ENCODE data around the gene ZNF43. TPM values are rescaled to one million over a fixed set of nuclear protein-coding genes. Genes with fewer than 3 reads are reported as not detected.

Gene ZNF43
- total RNA-seq, 2 experiments from 2014 or later = 27.4 to 28.6 TPM

GRCh38 chr19:21838646-21839045 lies 2.7 kb upstream of the ZNF43 start:
- Mint-ChIP-seq H3K4me3 (no peak overlapping the region), H3K36me3 (ENCODE audit: low read depth) (peaks cover 67% of the 10 kb centered on the region), H3K27me3 (no peaks in the 10 kb centered on the region), H3K9me3 (no peaks in the 10 kb centered on the region), H3K4me1 (ENCODE audit: low read depth) (peaks cover 28% of the 10 kb centered on the region), H3K27ac (no peak overlapping the region)
- no peak for TF ChIP-seq CTCF (IDR thresholded peaks at IDR 0.05)
- CTCF ChIA-PET = no interaction called here
- ATAC-seq = no peak
- POLR2A ChIA-PET = interaction anchor here (1.0 kb wide), 1 partner anchor 13 kb away, joined by 4 read pairs; no protein-coding TSS in a partner anchor
- no peak for DNase-seq
- intact Hi-C loops (cut with micrococcal nuclease) = no loop called here

GRCh38 chr19:21835429-21835809 lies 563 bp downstream of the ZNF43 start:
- H3K27ac Mint-ChIP-seq = peak overlapping the region; percentile 100

GRCh38 chr19:21833733-21834132 lies 2.2 kb downstream of the ZNF43 start:
- POLR2A ChIA-PET = interaction anchor here (0.7 kb wide), 2 partner anchors 50 to 902 kb away, joined by 3 to 4 read pairs; no protein-coding TSS in a partner anchor
- ATAC-seq (no peak), DNase-seq (no peak)
- Mint-ChIP-seq H3K9me3 (peaks cover 9% of the 10 kb centered on the region), H3K4me1 (ENCODE audit: low read depth) (peaks cover 43% of the 10 kb centered on the region), H3K27ac (peak overlapping the region; percentile 15), H3K27me3 (no peaks in the 10 kb centered on the region), H3K4me3 (peak overlapping the region; percentile 61), H3K36me3 (ENCODE audit: low read depth) (peaks cover 60% of the 10 kb centered on the region)
- CTCF ChIA-PET = interaction anchor here (3.2 kb wide), 1 partner anchor 66 kb away, joined by 13 read pairs; the partner anchor contains the start of gene ZNF100
- intact Hi-C loops (cut with micrococcal nuclease) = no loop called here
- TF ChIP-seq CTCF (IDR thresholded peaks at IDR 0.05) = no peak

More at GRCh38 chr19:21835429-21835809, 563 bp downstream of the ZNF43 start:
- peak; percentile 45 for DNase-seq
- Mint-ChIP-seq H3K27me3 (no peaks in the 10 kb centered on the region), H3K4me3 (peak overlapping the region; percentile 99), H3K36me3 (ENCODE audit: low read depth) (peaks cover 68% of the 10 kb centered on the region), H3K4me1 (ENCODE audit: low read depth) (peaks cover 40% of the 10 kb centered on the region), H3K9me3 (peaks cover 6% of the 10 kb centered on the region)
- intact Hi-C loops (cut with micrococcal nuclease) = no loop called here
- no peak for TF ChIP-seq CTCF (IDR thresholded peaks at IDR 0.05)
- ChIA-PET CTCF (interaction anchor here (1.0 to 3.2 kb wide), 3 partner anchors 9 to 68 kb away, joined by 3 to 13 read pairs (median 7); partner anchors contain the start of gene ZNF100), POLR2A (interaction anchor here (0.6 to 3.2 kb wide), 13 partner anchors 11 to 1235 kb away, joined by 3 to 23 read pairs (median 3); partner anchors contain the start of genes ZNF100 and ZNF429)
- no peak for ATAC-seq

- TF ChIP-seq CTCF (IDR thresholded peaks at IDR 0.05) = no peak
- Mint-ChIP-seq H3K9me3 (peaks cover 4% of the 10 kb centered on the region), H3K27ac (no peak overlapping the region), H3K4me1 (ENCODE audit: low read depth) (peaks cover 15% of the 10 kb centered on the region), H3K27me3 (no peaks in the 10 kb centered on the region), H3K36me3 (ENCODE audit: low read depth) (peaks cover 67% of the 10 kb centered on the region), H3K4me3 (no peak overlapping the region)
- ChIA-PET POLR2A (interaction anchor here (4.0 kb wide), 1 partner anchor 11 kb away, joined by 14 read pairs; the partner anchor contains the start of gene ZNF43), CTCF (no interaction called here)
- intact Hi-C loops (cut with micrococcal nuclease) = no loop called here
- no peak for ATAC-seq
- DNase-seq = no peak
Observed at GRCh38 chr19:21824679-21825078, 11.3 kb downstream of the ZNF43 start.

- H3K9me3 Mint-ChIP-seq = peaks cover 10% of the 10 kb centered on the region
- H3K27ac Mint-ChIP-seq = no peak overlapping the region
- H3K27me3 Mint-ChIP-seq = no peaks in the 10 kb centered on the region
- intact Hi-C loops (cut with micrococcal nuclease) = no loop called here
- DNase-seq (no peak), ATAC-seq (no peak)
- H3K4me1 Mint-ChIP-seq (ENCODE audit: low read depth) = peaks cover 14% of the 10 kb centered on the region
- CTCF ChIA-PET = no interaction called here
- peaks cover 77% of the 10 kb centered on the region for H3K36me3 Mint-ChIP-seq (ENCODE audit: low read depth)
- POLR2A ChIA-PET = interaction anchor here (4.0 kb wide), 1 partner anchor 13 kb away, joined by 14 read pairs; the partner anchor contains the start of gene ZNF43
- no peak overlapping the region for H3K4me3 Mint-ChIP-seq
- TF ChIP-seq CTCF (IDR thresholded peaks at IDR 0.05) = no peak
Observed at GRCh38 chr19:21823224-21823623, 12.8 kb downstream of the ZNF43 start.

Data from activated CD8-positive, alpha-beta T cell treated with anti-CD3 and anti-CD28 coated beads for 36 hours (primary cell).